ENCODE results near the gene INTS11. TPM values are rescaled to one million over a fixed set of nuclear protein-coding genes. Genes with fewer than 3 reads are reported as not detected.

The INTS11 gene
- total RNA-seq, 3 donors from 2014 or later (not counting 1 experiment from before 2014, with no cell fraction given), result 150 to 189 (median 181) TPM

DNA sequence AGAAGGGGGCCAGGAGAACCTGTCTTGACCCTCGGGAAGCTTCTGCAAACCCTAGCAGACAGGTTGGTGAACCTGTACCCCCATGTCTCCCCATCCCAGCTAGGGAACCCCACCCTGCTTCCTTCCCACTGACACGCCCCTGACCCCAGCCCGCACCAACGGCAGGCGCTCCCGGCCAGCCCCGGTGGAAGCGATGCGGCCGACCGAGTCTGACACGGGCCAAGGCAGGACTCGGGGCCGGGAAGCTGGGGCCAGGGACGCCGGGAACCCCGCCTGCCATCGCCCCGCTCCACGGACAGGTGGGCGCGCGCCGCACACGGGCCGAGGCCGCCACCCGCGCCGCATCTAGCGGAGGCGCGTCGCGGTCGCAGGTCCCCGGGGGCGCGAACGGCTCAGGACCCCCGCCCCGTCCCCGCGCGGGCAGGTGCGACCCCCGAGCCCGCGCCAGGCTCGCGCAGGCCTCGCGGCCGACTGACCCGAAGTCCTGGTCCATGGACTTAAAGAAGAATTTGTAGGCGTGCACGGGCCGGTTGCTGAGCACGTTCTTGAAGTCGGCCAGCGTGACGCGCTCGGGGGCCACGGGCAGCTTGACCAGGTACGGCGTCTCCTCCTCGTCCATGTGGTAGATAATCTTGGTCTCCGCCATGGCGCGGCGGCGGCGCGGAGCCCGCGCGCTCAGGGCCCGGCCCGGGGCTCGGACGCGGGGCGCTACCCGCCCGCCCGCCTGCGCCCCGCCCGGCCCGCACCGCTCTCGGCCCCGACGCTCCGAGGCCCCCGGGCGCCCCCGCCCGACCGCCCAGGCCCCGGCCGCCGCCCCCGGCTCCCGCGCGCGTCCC lies 24.2 kb upstream of the INTS11 start:
- Mint-ChIP-seq H3K27ac (peak overlapping the region in 1 of 2 donors; percentile 53), H3K27me3 (ENCODE audit: low read depth in 2 of 2) (peaks cover 0 to 3% of the 10 kb centered on the region in 2 donors), H3K4me1 (peaks cover 0 to 32% of the 10 kb centered on the region in 2 donors), H3K9me3 (no peaks in the 10 kb centered on the region), H3K36me3 (no peaks in the 10 kb centered on the region), H3K4me3 (peak overlapping the region; percentile 79)
- DNase-seq (peak in 1 of 2 donors; percentile 31), ATAC-seq (peak; percentile 39 to 45 (median 45))
- under 1% methylated on average over 109 of the region's 109 CpGs for WGBS (ENCODE audit: insufficient coverage)
- H3K4me3 ChIP-seq (ENCODE audit: low read length), result peak overlapping the region; percentile 47
- TF ChIP-seq, protein P1, sequence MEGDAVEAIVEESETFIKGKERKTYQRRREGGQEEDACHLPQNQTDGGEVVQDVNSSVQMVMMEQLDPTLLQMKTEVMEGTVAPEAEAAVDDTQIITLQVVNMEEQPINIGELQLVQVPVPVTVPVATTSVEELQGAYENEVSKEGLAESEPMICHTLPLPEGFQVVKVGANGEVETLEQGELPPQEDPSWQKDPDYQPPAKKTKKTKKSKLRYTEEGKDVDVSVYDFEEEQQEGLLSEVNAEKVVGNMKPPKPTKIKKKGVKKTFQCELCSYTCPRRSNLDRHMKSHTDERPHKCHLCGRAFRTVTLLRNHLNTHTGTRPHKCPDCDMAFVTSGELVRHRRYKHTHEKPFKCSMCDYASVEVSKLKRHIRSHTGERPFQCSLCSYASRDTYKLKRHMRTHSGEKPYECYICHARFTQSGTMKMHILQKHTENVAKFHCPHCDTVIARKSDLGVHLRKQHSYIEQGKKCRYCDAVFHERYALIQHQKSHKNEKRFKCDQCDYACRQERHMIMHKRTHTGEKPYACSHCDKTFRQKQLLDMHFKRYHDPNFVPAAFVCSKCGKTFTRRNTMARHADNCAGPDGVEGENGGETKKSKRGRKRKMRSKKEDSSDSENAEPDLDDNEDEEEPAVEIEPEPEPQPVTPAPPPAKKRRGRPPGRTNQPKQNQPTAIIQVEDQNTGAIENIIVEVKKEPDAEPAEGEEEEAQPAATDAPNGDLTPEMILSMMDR (IDR thresholded peaks at IDR 0.05), result no peak
- intact Hi-C loops (cut with micrococcal nuclease), result no loop called here
- no peaks in the 10 kb centered on the region for H3K36me3 ChIP-seq (ENCODE audit: control insufficient read depth, insufficient read depth, low read length)
- H3K27me3 ChIP-seq (ENCODE audit: control insufficient read depth, insufficient read depth, low read length), result peaks cover 15% of the 10 kb centered on the region
- H3K4me1 ChIP-seq (ENCODE audit: control insufficient read depth, insufficient read depth, low read length), result peaks cover 27% of the 10 kb centered on the region
- no peak overlapping the region for H3K27ac ChIP-seq (ENCODE audit: low read length)
- no peaks in the 10 kb centered on the region for H3K9me3 ChIP-seq (ENCODE audit: control insufficient read depth, insufficient read depth, low read length)

DNA sequence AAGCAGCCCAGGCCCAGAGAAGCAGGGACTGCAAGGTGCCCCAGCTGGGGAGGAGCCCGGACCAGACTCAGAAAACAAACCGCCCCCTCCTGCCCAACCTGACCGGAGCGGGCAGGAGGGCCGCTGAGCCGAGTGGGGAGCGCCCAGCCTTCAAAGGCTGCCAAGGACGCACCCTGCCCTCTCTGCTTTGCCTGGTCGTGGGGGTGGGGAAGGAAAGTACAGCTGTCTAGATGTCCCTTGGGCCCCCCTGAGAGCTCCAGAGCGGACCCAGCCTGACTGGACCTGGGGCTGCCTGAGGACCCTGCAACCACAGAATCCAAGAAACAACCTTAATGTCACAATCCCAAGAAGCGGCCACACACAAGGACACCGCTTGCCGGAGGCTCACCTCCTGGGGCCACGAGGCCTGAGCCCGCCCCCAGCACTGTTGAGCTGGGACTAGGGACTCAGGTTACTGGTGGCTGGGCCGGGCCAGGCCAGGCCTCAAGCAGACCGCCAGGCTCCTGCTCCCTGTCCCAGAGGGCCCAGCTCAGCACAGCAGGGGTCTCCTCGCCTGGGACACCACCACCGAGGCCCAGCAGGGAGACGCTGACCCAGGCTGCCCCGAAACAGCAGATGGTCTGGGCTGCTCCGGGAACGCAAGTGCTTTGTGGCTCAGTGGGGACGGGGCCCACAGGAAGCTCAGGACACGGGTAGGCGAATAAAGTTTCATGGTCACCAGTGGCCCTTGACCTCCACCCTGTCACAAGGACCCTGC lies 23.4 kb upstream of the INTS11 start:
- no peaks in the 10 kb centered on the region for H3K9me3 ChIP-seq (ENCODE audit: control insufficient read depth, insufficient read depth, low read length)
- TF ChIP-seq, protein P1 (IDR thresholded peaks at IDR 0.05), result no peak
- no peaks in the 10 kb centered on the region for H3K36me3 ChIP-seq (ENCODE audit: control insufficient read depth, insufficient read depth, low read length)
- H3K4me3 ChIP-seq (ENCODE audit: low read length), result peak overlapping the region; percentile 17
- Mint-ChIP-seq H3K36me3 (no peaks in the 10 kb centered on the region), H3K27ac (peak overlapping the region in 1 of 2 donors; percentile 53), H3K4me1 (peaks cover 0 to 35% of the 10 kb centered on the region in 2 donors), H3K4me3 (peak overlapping the region; percentile 76), H3K9me3 (no peaks in the 10 kb centered on the region), H3K27me3 (ENCODE audit: low read depth in 2 of 2) (peaks cover 0 to 3% of the 10 kb centered on the region in 2 donors)
- no peak overlapping the region for H3K27ac ChIP-seq (ENCODE audit: low read length)
- 76% methylated on average over 26 of the region's 26 CpGs for WGBS (ENCODE audit: insufficient coverage)
- H3K27me3 ChIP-seq (ENCODE audit: control insufficient read depth, insufficient read depth, low read length), result peaks cover 7% of the 10 kb centered on the region
- DNase-seq (no peak), ATAC-seq (no peak)
- intact Hi-C loops (cut with micrococcal nuclease), result no loop called here
- H3K4me1 ChIP-seq (ENCODE audit: control insufficient read depth, insufficient read depth, low read length), result peaks cover 23% of the 10 kb centered on the region

DNA sequence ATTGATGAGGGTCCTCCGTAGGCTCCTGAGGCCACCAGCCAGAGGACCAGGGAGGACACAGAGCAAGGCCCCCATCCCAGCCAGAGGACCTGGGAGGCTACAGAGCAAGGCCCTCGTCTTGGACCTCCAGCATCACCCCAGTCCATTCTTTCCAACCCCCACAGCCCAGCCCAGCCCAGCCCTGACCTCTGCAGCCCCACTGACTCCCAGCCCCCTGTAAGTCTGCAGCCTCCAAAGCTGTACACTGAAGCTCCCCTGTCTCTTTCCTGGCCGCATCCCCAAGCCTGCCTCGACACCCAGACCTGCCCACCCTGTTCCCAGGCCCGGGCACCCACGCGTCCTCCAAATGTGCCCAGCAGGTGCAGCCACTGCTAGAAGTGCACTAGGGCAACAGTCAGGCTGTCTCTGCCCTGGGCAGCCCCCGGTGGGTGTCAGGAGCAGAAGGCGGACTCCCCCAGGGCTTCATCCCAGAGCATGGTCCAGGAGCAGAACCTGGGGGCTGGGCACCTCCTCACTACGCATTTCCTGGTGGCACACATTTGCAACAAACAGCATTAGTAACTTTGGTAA lies 22.7 kb upstream of the INTS11 start:
- Mint-ChIP-seq H3K36me3 (no peaks in the 10 kb centered on the region), H3K27me3 (ENCODE audit: low read depth in 2 of 2) (no peaks in the 10 kb centered on the region), H3K9me3 (no peaks in the 10 kb centered on the region), H3K4me1 (peaks cover 0 to 28% of the 10 kb centered on the region in 2 donors), H3K27ac (peak overlapping the region in 1 of 2 donors; percentile 38), H3K4me3 (peak overlapping the region; percentile 76)
- H3K27ac ChIP-seq (ENCODE audit: low read length), result no peak overlapping the region
- intact Hi-C loops (cut with micrococcal nuclease), result no loop called here
- ATAC-seq (no peak), DNase-seq (no peak)
- no peaks in the 10 kb centered on the region for H3K9me3 ChIP-seq (ENCODE audit: control insufficient read depth, insufficient read depth, low read length)
- H3K36me3 ChIP-seq (ENCODE audit: control insufficient read depth, insufficient read depth, low read length), result no peaks in the 10 kb centered on the region
- H3K4me3 ChIP-seq (ENCODE audit: low read length), result no peak overlapping the region
- 94% methylated on average over 10 of the region's 10 CpGs for WGBS (ENCODE audit: insufficient coverage)
- peaks cover 3% of the 10 kb centered on the region for H3K27me3 ChIP-seq (ENCODE audit: control insufficient read depth, insufficient read depth, low read length)
- TF ChIP-seq, protein P1 (IDR thresholded peaks at IDR 0.05), result no peak
- peaks cover 18% of the 10 kb centered on the region for H3K4me1 ChIP-seq (ENCODE audit: control insufficient read depth, insufficient read depth, low read length)
